OCI-LY7 (cell line): ENCODE data around the gene BMP8B.

Experiments used
- EZH2phosphoT487 ChIP-seq: fragments of 200-600 bp; sonication (generic); IDR thresholded peaks from 2 replicates; pipeline ENCODE4 v1.6.1; 2018; ENCODE audit warnings: low read depth, borderline replicate concordance, mild to moderate bottlenecking, mixed run types, antibody characterized with exemption, low read length, moderate library complexity, mixed read lengths
- TF ChIP-seq, protein P1 (sequence below): fragments of 200-600 bp; sonication (generic); conservative IDR thresholded peaks from 2 replicates; pipeline ENCODE4 v1.5.1; 2014; ENCODE audit warnings: mild to moderate bottlenecking, antibody characterized with exemption, low read length, moderate library complexity, mixed read lengths

DNA sequence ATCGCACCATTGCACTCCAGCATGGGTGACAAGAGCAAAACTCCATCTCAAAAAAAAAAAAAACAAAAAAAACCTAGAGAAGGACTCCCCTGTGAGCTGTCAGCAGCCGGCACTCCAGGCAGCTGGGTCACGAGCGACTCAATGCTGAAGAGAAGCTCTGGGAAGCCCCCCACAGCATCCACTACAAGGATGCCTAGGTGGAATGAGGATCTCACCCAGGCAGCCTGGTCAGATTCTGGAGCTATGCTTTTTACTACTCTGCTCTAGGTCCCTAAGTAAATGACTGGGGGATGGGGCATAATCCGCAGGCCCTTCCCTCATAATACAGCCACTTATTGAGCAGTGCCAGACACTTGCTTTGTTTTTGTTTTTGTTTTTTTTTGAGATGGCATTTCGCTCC lies 6.6 kb downstream of the BMP8B start:
- TF ChIP-seq, protein P1, sequence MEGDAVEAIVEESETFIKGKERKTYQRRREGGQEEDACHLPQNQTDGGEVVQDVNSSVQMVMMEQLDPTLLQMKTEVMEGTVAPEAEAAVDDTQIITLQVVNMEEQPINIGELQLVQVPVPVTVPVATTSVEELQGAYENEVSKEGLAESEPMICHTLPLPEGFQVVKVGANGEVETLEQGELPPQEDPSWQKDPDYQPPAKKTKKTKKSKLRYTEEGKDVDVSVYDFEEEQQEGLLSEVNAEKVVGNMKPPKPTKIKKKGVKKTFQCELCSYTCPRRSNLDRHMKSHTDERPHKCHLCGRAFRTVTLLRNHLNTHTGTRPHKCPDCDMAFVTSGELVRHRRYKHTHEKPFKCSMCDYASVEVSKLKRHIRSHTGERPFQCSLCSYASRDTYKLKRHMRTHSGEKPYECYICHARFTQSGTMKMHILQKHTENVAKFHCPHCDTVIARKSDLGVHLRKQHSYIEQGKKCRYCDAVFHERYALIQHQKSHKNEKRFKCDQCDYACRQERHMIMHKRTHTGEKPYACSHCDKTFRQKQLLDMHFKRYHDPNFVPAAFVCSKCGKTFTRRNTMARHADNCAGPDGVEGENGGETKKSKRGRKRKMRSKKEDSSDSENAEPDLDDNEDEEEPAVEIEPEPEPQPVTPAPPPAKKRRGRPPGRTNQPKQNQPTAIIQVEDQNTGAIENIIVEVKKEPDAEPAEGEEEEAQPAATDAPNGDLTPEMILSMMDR = no peak
- no peak for TF ChIP-seq EZH2phosphoT487
